ENCODE results near the gene PXMP4.

- TF ChIP-seq POLR2A (IDR thresholded peaks at IDR 0.05; ENCODE audit: low read depth, low read length) (no peak), CTCF (conservative IDR thresholded peaks at IDR 0.05; ENCODE audit: low read depth, low read length) (no peak), FOS (IDR thresholded peaks at IDR 0.05; ENCODE audit: low read depth, low read length) (no peak), RAD21 (IDR thresholded peaks at IDR 0.05; ENCODE audit: low read length) (no peak), CHD1 (IDR thresholded peaks at IDR 0.05; ENCODE audit: low read depth, low read length) (no peak), MAFK (IDR thresholded peaks at IDR 0.05; ENCODE audit: low read depth, low read length) (no peak)
Observed at GRCh38 chr20:33739493-33739892, 19.4 kb upstream of the PXMP4 start.
